HCT116 (cell line): ENCODE results near the gene OSGIN1. TPM values are rescaled to one million over a fixed set of nuclear protein-coding genes. Genes with fewer than 3 reads are reported as not detected.

Source experiments
- ATAC-seq: fragments of 200-7000 bp; cut with Tn5 transposase; 2 replicates; pipeline ENCODE4 v1.9.1; 2020; ENCODE audit warnings: mild to moderate bottlenecking, moderate library complexity
- BruUV-seq: library from RNA; stranded (reverse); fragments of 400-500 nt; replicated peaks from 2 replicates; lab custom pipeline; 2021; lab: Mats Ljungman, UMichigan
- CTCF ChIA-PET: fragments of 300-600 bp; sonication (Branson Sonifier 250); formaldehyde crosslinking; loops from one replicate; lab custom pipeline; 2021; ENCODE audit warnings: antibody characterized with exemption; lab: Charles Lee
- POLR2A ChIA-PET: fragments of 300-600, 350-600 bp; sonication (Branson Sonifier 250); formaldehyde crosslinking; loops from one replicate; lab custom pipeline; 2021; ENCODE audit warnings: antibody characterized with exemption; lab: Charles Lee
- RAD21 ChIA-PET, 2 experiments: fragments of 300-600 bp; sonication (Branson Sonifier 250); formaldehyde crosslinking; loops; one replicate each; lab custom pipeline; 2023; ENCODE audit warnings: low total read pairs in 2 of 2; ENCODE audit not compliant: uncharacterized antibody in 2 of 2, unreplicated experiment in 2 of 2, low non-redundant PET in 1 of 2; lab: Charles Lee
- DNase-seq: peaks from one replicate; pipeline ENCODE4 v3.0.0-alpha.2; 2010; ENCODE audit warnings: low read depth, low spot score
- H2AFZ ChIP-seq: fragments of 200-600 bp; shearing (Covaris generic), sonication (generic); 2 replicates; pipeline ENCODE4 v1.6.1; 2017; ENCODE audit warnings: low read depth, mixed run types, mixed read lengths, antibody characterized with exemption, low read length; ENCODE audit not compliant: poor library complexity, severe bottlenecking
- H3K27ac ChIP-seq: 2 replicates; pipeline ENCODE4 v1.5.1; 2012; ENCODE audit warnings: low read depth, low read length
- H3K27me3 ChIP-seq: fragments of 200-600 bp; sonication (generic); 2 replicates; pipeline ENCODE4 v1.6.1; 2016; ENCODE audit warnings: mixed run types, low read length, mixed read lengths; ENCODE audit not compliant: insufficient read depth
- H3K36me3 ChIP-seq, 2 experiments: fragments of 200-500 bp in 1 of 2; fragments of 200-600 bp in 1 of 2; sonication (Bioruptor generic) in 1 of 2; sonication (generic) in 1 of 2; 2 replicates each; pipeline versions ENCODE4 v1.5.1 to v1.6.1; 2014 to 2016; ENCODE audit warnings: low read length in 2 of 2, inconsistent platforms in 1 of 2, mixed read lengths in 1 of 2, mixed run types in 1 of 2; ENCODE audit not compliant: insufficient read depth in 2 of 2, control insufficient read depth in 1 of 2
- H3K4me1 ChIP-seq, 2 experiments: fragments of 200-600 bp in 1 of 2; sonication (generic) in 1 of 2; 2 replicates each; pipeline versions ENCODE4 v1.5.1 to v1.6.1; 2012 to 2017; ENCODE audit warnings: low read length in 2 of 2, inconsistent platforms in 1 of 2, mild to moderate bottlenecking in 1 of 2, mixed read lengths in 1 of 2, mixed run types in 1 of 2, moderate library complexity in 1 of 2; ENCODE audit not compliant: insufficient read depth in 2 of 2, control insufficient read depth in 1 of 2
- H3K4me2 ChIP-seq: fragments of 200-600 bp; sonication (generic); 2 replicates; pipeline ENCODE4 v1.6.1; 2017; ENCODE audit warnings: mixed run types, low read length, mixed read lengths
- H3K4me3 ChIP-seq, 2 experiments: fragments of 200-600 bp in 1 of 2; sonication (generic) in 1 of 2; replicated peaks in 1 of 2; 2 replicates each; pipeline ENCODE4 v1.5.1; 2011 to 2016; ENCODE audit warnings: low read length in 2 of 2, control low read depth in 1 of 2, low read depth in 1 of 2, mild to moderate bottlenecking in 1 of 2, mixed read lengths in 1 of 2, mixed run types in 1 of 2
- H3K79me2 ChIP-seq: fragments of 200-600 bp; sonication (generic); 2 replicates; pipeline ENCODE4 v1.6.1; 2017; ENCODE audit warnings: mild to moderate bottlenecking, mixed run types, low read length, moderate library complexity, mixed read lengths; ENCODE audit not compliant: insufficient read depth
- H3K9ac ChIP-seq: fragments of 200-600 bp; sonication (generic); 2 replicates; pipeline ENCODE4 v1.6.1; 2016; ENCODE audit warnings: low read length, mixed read lengths
- H3K9me2 ChIP-seq: fragments of 200-600 bp; sonication (generic), shearing (Covaris generic); 2 replicates; pipeline ENCODE4 v1.6.1; 2017; ENCODE audit warnings: mixed run types, mild to moderate bottlenecking, moderate library complexity; ENCODE audit not compliant: insufficient read depth
- H3K9me3 ChIP-seq, 2 experiments: fragments of 200-500 bp in 1 of 2; fragments of 200-600 bp in 1 of 2; sonication (Bioruptor generic) in 1 of 2; sonication (generic) in 1 of 2; 2 replicates each; pipeline ENCODE4 v1.6.1; 2014 to 2017; ENCODE audit warnings: low read length in 2 of 2, mixed read lengths in 2 of 2, inconsistent platforms in 1 of 2, low read depth in 1 of 2, mild to moderate bottlenecking in 1 of 2, mixed run types in 1 of 2, moderate library complexity in 1 of 2; ENCODE audit not compliant: control insufficient read depth in 1 of 2, insufficient read depth in 1 of 2
- H4K20me1 ChIP-seq: fragments of 200-600 bp; sonication (generic), shearing (Covaris generic); 2 replicates; pipeline ENCODE4 v1.6.1; 2017; ENCODE audit warnings: mixed run types, mild to moderate bottlenecking, moderate library complexity; ENCODE audit not compliant: insufficient read depth
- ATF3 ChIP-seq: IDR thresholded peaks from 2 replicates; pipeline ENCODE4 v1.6.1; 2012
- CBX3 ChIP-seq: IDR thresholded peaks from 2 replicates; pipeline ENCODE4 v1.6.1; 2012; ENCODE audit warnings: low read depth
- CEBPB ChIP-seq: IDR thresholded peaks from 2 replicates; pipeline ENCODE4 v1.6.1; 2012; ENCODE audit warnings: low read depth
- CTCF ChIP-seq, 3 experiments: fragments of 200-600 bp in 1 of 3; sonication (generic) in 1 of 3; IDR thresholded peaks in 2 of 3; conservative IDR thresholded peaks in 1 of 3; 2 replicates each; pipeline ENCODE4 v1.5.1; 2012 to 2017; ENCODE audit warnings: low read depth in 2 of 3, low read length in 2 of 3, antibody characterized with exemption in 1 of 3, borderline replicate concordance in 1 of 3, control low read depth in 1 of 3, mild to moderate bottlenecking in 1 of 3, mixed read lengths in 1 of 3, mixed run types in 1 of 3, moderate library complexity in 1 of 3; ENCODE audit not compliant: insufficient read depth in 1 of 3
- EGR1 ChIP-seq: IDR thresholded peaks from 2 replicates; pipeline ENCODE4 v1.6.1; 2012; ENCODE audit warnings: low read depth
- ELF1 ChIP-seq: IDR thresholded peaks from 2 replicates; pipeline ENCODE4 v1.6.1; 2012; ENCODE audit warnings: low read depth, borderline replicate concordance
- EZH2 ChIP-seq: fragments of 200-600 bp; sonication (generic); IDR thresholded peaks from 2 replicates; pipeline ENCODE4 v1.6.1; 2017; ENCODE audit warnings: antibody characterized with exemption, mixed run types
- EZH2phosphoT487 ChIP-seq: fragments of 200-600 bp; IDR thresholded peaks from 2 replicates; pipeline ENCODE4 v1.6.1; 2018; ENCODE audit warnings: antibody characterized with exemption, borderline replicate concordance
- JUND ChIP-seq: IDR thresholded peaks from 2 replicates; pipeline ENCODE4 v1.6.1; 2012
- MAX ChIP-seq: IDR thresholded peaks from 2 replicates; pipeline ENCODE4 v1.6.1; 2012
- POLR2A ChIP-seq: IDR thresholded peaks from 2 replicates; pipeline ENCODE4 v1.7.0; 2011; ENCODE audit warnings: borderline replicate concordance; ENCODE audit not compliant: insufficient read depth, insufficient read length; ENCODE audit errors: extremely low read depth
- RAD21 ChIP-seq: IDR thresholded peaks from 2 replicates; pipeline ENCODE4 v1.6.1; 2012; ENCODE audit warnings: low read depth, mild to moderate bottlenecking
- REST ChIP-seq: IDR thresholded peaks from 2 replicates; pipeline ENCODE4 v1.6.1; 2012; ENCODE audit warnings: low read depth
- SRF ChIP-seq: IDR thresholded peaks from 2 replicates; pipeline ENCODE4 v1.6.1; 2012; ENCODE audit warnings: low read depth
- TCF7L2 ChIP-seq: IDR thresholded peaks from 2 replicates; pipeline ENCODE4 v1.7.0; 2011; ENCODE audit warnings: borderline replicate concordance, inconsistent platforms; ENCODE audit not compliant: insufficient read depth, insufficient read length; ENCODE audit errors: extremely low read depth
- YY1 ChIP-seq: IDR thresholded peaks from 2 replicates; pipeline ENCODE4 v1.6.1; 2011; ENCODE audit warnings: low read length, low read depth, moderate library complexity, mild to moderate bottlenecking; ENCODE audit not compliant: insufficient replicate concordance; ENCODE audit errors: extremely low read depth
- ZBTB33 ChIP-seq: IDR thresholded peaks from 2 replicates; pipeline ENCODE4 v1.6.1; 2011; ENCODE audit warnings: mild to moderate bottlenecking, low read length, moderate library complexity; ENCODE audit not compliant: insufficient replicate concordance; ENCODE audit errors: extremely low read depth
- ZFX ChIP-seq: fragments of 450-650 bp; IDR thresholded peaks from 2 replicates; pipeline ENCODE4 v1.6.1; 2017
- ZNF274 ChIP-seq: fragments of 200-500 bp; sonication (Bioruptor generic); IDR thresholded peaks from 2 replicates; pipeline ENCODE4 v1.6.1; 2014; ENCODE audit warnings: mild to moderate bottlenecking, low read depth, low read length, inconsistent platforms
- intact Hi-C: fragments of 100-400 bp; cut with micrococcal nuclease; formaldehyde crosslinking; loops from 2 replicates; pipeline ENCODE4 v1.10.0; 2022
- total RNA-seq: library from RNA; stranded (reverse); gene quantifications from one replicate; pipeline ENCODE4 v1.2.1, GENCODE V29; 2021; ENCODE audit not compliant: unreplicated experiment

OSGIN1 gene
- total RNA-seq, 1 experiment from 2014 or later = 19.8 TPM

- RAD21 ChIA-PET = interaction anchor here in 1 of 2 experiments (0.6 kb wide), 1 partner anchor 78 kb away, joined by 6 read pairs; no protein-coding TSS in a partner anchor
- ATAC-seq (no peak), DNase-seq (no peak)
- TF ChIP-seq CBX3 (no peak), ZBTB33 (no peak), REST (no peak), ELF1 (no peak), ATF3 (no peak), SRF (no peak), EGR1 (no peak), EZH2 (no peak), POLR2A (no peak), YY1 (no peak), RAD21 (no peak), CTCF (IDR thresholded peaks at IDR 0.05 in 2 of 3, conservative IDR thresholded peaks at IDR 0.05 in 1 of 3; ENCODE audit: borderline replicate concordance in 1 of 3, insufficient read depth in 1 of 3, low read depth in 2 of 3, low read length in 2 of 3) (no peak), ZFX (no peak), CEBPB (no peak), JUND (no peak), MAX (no peak), EZH2phosphoT487 (no peak), ZNF274 (no peak), TCF7L2 (no peak)
- Histone ChIP-seq H3K9me3 (no peaks in the 10 kb centered on the region), H3K9ac (no peak overlapping the region), H3K4me2 (no peak overlapping the region), H3K36me3 (no peaks in the 10 kb centered on the region), H3K27ac (no peak overlapping the region), H4K20me1 (no peaks in the 10 kb centered on the region), H3K27me3 (no peaks in the 10 kb centered on the region), H3K79me2 (no peaks in the 10 kb centered on the region), H3K4me1 (no peaks in the 10 kb centered on the region), H3K4me3 (no peak overlapping the region), H3K9me2 (no peaks in the 10 kb centered on the region), H2AFZ (no peak overlapping the region)
- POLR2A ChIA-PET = interaction anchor here (0.7 kb wide), 1 partner anchor 41 kb away, joined by 3 read pairs; no protein-coding TSS in a partner anchor
- intact Hi-C loops = no loop called here
- no TSS peak for BruUV-seq
- CTCF ChIA-PET = no interaction called here
Observed at GRCh38 chr16:83972256-83973008, 19.4 kb downstream of the OSGIN1 start.
